ENCODE data around the gene MRPL22. TPM values are rescaled to one million over a fixed set of nuclear protein-coding genes. Genes with fewer than 3 reads are reported as not detected.

MRPL22 gene
- total RNA-seq, 1 experiment from 2014 or later: 68.3 TPM

- H3K4me1 ChIP-seq (ENCODE audit: control insufficient read depth in 1 of 2, insufficient read depth in 2 of 2, low read length in 2 of 2): no peaks in the 10 kb centered on the region
- no peaks in the 10 kb centered on the region for H3K27me3 ChIP-seq (ENCODE audit: insufficient read depth, low read length)
- BruUV-seq (replicated peaks): no TSS peak
- no peak overlapping the region for H2AFZ ChIP-seq (ENCODE audit: low read depth, low read length, poor library complexity, severe bottlenecking)
- DNase-seq (ENCODE audit: low read depth, low spot score): no peak
- ATAC-seq: no peak
- POLR2A ChIA-PET: no interaction called here
- CTCF ChIA-PET: interaction anchor here (3.7 kb wide), 1 partner anchor 37 kb away, joined by 11 read pairs; no protein-coding TSS in a partner anchor
- intact Hi-C loops (cut with micrococcal nuclease): loop anchor here (1.0 kb wide), 1 partner anchor 61 kb away; no protein-coding TSS in a partner anchor
- H3K36me3 ChIP-seq (ENCODE audit: control insufficient read depth in 1 of 2, insufficient read depth in 2 of 2, low read length in 2 of 2): peaks cover 0 to 12% of the 10 kb centered on the region in 2 experiments; a peak in 1 of 4 replicates
- no peak overlapping the region for H3K4me2 ChIP-seq (ENCODE audit: low read length)
- no peak overlapping the region for H3K27ac ChIP-seq (ENCODE audit: low read depth, low read length)
- no peaks in the 10 kb centered on the region for H3K9me3 ChIP-seq (ENCODE audit: control insufficient read depth in 1 of 2, insufficient read depth in 1 of 2, low read depth in 1 of 2, low read length in 2 of 2)
- H3K79me2 ChIP-seq (ENCODE audit: insufficient read depth, low read length): peaks cover 5% of the 10 kb centered on the region; the same call in 1 of the 2 replicates
- RAD21 ChIA-PET (ENCODE audit: low non-redundant PET in 1 of 2, low total read pairs in 2 of 2, uncharacterized antibody in 2 of 2, unreplicated experiment in 2 of 2): no interaction called here
- H3K9ac ChIP-seq (ENCODE audit: low read length): no peak overlapping the region
- H4K20me1 ChIP-seq (ENCODE audit: insufficient read depth): no peaks in the 10 kb centered on the region
- H3K4me3 ChIP-seq (replicated peaks in 1 of 2; ENCODE audit: low read depth in 1 of 2, low read length in 2 of 2): no peak overlapping the region
- no peaks in the 10 kb centered on the region for H3K9me2 ChIP-seq (ENCODE audit: insufficient read depth)
- TF ChIP-seq CBX3 (IDR thresholded peaks at IDR 0.05; ENCODE audit: low read depth): no peak
These were observed 26.0 kb downstream of the MRPL22 start for GRCh38 chr5:154966874-154967273.

GRCh38 chr5:154967421-154968024 lies 26.6 kb downstream of the MRPL22 start:
- Histone ChIP-seq H3K4me2 (ENCODE audit: low read length) (no peak overlapping the region), H3K36me3 (ENCODE audit: control insufficient read depth in 1 of 2, insufficient read depth in 2 of 2, low read length in 2 of 2) (peaks cover 0 to 10% of the 10 kb centered on the region in 2 experiments; a peak in 1 of 4 replicates), H2AFZ (ENCODE audit: low read depth, low read length, poor library complexity, severe bottlenecking) (no peak overlapping the region), H3K27ac (ENCODE audit: low read depth, low read length) (no peak overlapping the region), H3K4me3 (replicated peaks in 1 of 2; ENCODE audit: low read depth in 1 of 2, low read length in 2 of 2) (no peak overlapping the region), H3K9me2 (ENCODE audit: insufficient read depth) (no peaks in the 10 kb centered on the region), H3K79me2 (ENCODE audit: insufficient read depth, low read length) (peaks cover 5% of the 10 kb centered on the region; the same call in 1 of the 2 replicates), H3K4me1 (ENCODE audit: control insufficient read depth in 1 of 2, insufficient read depth in 2 of 2, low read length in 2 of 2) (no peaks in the 10 kb centered on the region), H4K20me1 (ENCODE audit: insufficient read depth) (peaks cover 4% of the 10 kb centered on the region; the same call in 1 of the 2 replicates), H3K9ac (ENCODE audit: low read length) (no peak overlapping the region), H3K9me3 (ENCODE audit: control insufficient read depth in 1 of 2, insufficient read depth in 1 of 2, low read depth in 1 of 2, low read length in 2 of 2) (no peaks in the 10 kb centered on the region), H3K27me3 (ENCODE audit: insufficient read depth, low read length) (no peaks in the 10 kb centered on the region)
- DNase-seq (ENCODE audit: low read depth, low spot score): no peak
- CTCF ChIA-PET: interaction anchor here (0.8 to 3.7 kb wide), 4 partner anchors 14 to 61 kb away, joined by 3 to 11 read pairs (median 6); no protein-coding TSS in a partner anchor
- RAD21 ChIA-PET (ENCODE audit: low non-redundant PET in 1 of 2, low total read pairs in 2 of 2, uncharacterized antibody in 2 of 2, unreplicated experiment in 2 of 2): no interaction called here
- intact Hi-C loops (cut with micrococcal nuclease): loop anchor here (1.0 kb wide), 1 partner anchor 61 kb away; no protein-coding TSS in a partner anchor
- POLR2A ChIA-PET: no interaction called here
- BruUV-seq (replicated peaks): no TSS peak
- no peak for TF ChIP-seq FOSL1 (IDR thresholded peaks at IDR 0.05; ENCODE audit: low read depth)
- peak; percentile 33; the same call in 1 of the 2 replicates for TF ChIP-seq RAD21 (IDR thresholded peaks at IDR 0.05; ENCODE audit: low read depth)
- TF ChIP-seq CTCF (IDR thresholded peaks at IDR 0.05 in 2 of 3, conservative IDR thresholded peaks at IDR 0.05 in 1 of 3; ENCODE audit: borderline replicate concordance in 1 of 3, insufficient read depth in 1 of 3, low read depth in 2 of 3, low read length in 2 of 3): peak; percentile 26 to 69 (median 61); a peak in 4 of 6 replicates
- TF ChIP-seq EGR1 (IDR thresholded peaks at IDR 0.05; ENCODE audit: low read depth): no peak
- ATAC-seq: peak; percentile 78
